Measurements from ENCODE around the gene GBX2.

DNA sequence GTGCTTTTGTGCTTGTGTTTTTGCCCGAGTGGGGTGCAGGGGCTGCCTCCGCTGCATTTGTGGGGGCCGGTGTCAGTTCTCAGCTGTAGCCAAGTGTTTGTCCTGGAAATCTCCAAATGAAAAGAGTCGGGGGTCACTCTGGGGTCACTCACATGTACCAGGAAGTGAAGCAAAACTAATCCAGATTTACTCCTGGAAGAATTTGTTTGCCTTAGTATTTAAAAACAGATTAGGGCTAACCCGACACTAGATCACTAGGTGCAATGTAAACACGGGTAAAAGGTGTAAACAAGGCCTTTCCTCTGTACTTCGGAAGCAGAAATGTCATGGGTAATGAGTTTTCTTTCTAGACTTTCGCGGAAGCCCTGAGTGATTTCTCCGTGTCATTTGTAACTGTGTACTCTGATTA, 50.3 kb downstream of the GBX2 start:
- no peak for TF ChIP-seq KLF13 (tag; IDR thresholded peaks at IDR 0.05; ENCODE audit: borderline replicate concordance, low read depth)
- TF ChIP-seq, protein P1, sequence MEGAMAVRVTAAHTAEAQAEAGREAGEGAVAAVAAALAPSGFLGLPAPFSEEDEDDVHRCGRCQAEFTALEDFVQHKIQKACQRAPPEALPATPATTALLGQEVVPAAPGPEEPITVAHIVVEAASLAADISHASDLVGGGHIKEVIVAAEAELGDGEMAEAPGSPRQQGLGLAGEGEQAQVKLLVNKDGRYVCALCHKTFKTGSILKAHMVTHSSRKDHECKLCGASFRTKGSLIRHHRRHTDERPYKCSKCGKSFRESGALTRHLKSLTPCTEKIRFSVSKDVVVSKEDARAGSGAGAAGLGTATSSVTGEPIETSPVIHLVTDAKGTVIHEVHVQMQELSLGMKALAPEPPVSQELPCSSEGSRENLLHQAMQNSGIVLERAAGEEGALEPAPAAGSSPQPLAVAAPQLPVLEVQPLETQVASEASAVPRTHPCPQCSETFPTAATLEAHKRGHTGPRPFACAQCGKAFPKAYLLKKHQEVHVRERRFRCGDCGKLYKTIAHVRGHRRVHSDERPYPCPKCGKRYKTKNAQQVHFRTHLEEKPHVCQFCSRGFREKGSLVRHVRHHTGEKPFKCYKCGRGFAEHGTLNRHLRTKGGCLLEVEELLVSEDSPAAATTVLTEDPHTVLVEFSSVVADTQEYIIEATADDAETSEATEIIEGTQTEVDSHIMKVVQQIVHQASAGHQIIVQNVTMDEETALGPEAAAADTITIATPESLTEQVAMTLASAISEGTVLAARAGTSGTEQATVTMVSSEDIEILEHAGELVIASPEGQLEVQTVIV (CRISPR knock-in tag; IDR thresholded peaks at IDR 0.05; ENCODE audit: borderline replicate concordance) = no peak
- no peak for TF ChIP-seq EZH2 (IDR thresholded peaks at IDR 0.05; ENCODE audit: borderline replicate concordance, low read depth, low read length)
- TF ChIP-seq SMAD1 (IDR thresholded peaks at IDR 0.05; ENCODE audit: low read depth, low read length, partially characterized antibody) = no peak
- TF ChIP-seq RAD21 (CRISPR knock-in tag; conservative IDR thresholded peaks at IDR 0.05 in 1 of 2, IDR thresholded peaks at IDR 0.05 in 1 of 2) = no peak
- TF ChIP-seq, protein P2, sequence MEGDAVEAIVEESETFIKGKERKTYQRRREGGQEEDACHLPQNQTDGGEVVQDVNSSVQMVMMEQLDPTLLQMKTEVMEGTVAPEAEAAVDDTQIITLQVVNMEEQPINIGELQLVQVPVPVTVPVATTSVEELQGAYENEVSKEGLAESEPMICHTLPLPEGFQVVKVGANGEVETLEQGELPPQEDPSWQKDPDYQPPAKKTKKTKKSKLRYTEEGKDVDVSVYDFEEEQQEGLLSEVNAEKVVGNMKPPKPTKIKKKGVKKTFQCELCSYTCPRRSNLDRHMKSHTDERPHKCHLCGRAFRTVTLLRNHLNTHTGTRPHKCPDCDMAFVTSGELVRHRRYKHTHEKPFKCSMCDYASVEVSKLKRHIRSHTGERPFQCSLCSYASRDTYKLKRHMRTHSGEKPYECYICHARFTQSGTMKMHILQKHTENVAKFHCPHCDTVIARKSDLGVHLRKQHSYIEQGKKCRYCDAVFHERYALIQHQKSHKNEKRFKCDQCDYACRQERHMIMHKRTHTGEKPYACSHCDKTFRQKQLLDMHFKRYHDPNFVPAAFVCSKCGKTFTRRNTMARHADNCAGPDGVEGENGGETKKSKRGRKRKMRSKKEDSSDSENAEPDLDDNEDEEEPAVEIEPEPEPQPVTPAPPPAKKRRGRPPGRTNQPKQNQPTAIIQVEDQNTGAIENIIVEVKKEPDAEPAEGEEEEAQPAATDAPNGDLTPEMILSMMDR (IDR thresholded peaks at IDR 0.05 in 2 of 3, conservative IDR thresholded peaks at IDR 0.05 in 1 of 3; ENCODE audit: insufficient read depth in 2 of 3, low read depth in 1 of 3, low read length in 3 of 3) = no peak
- no peak for TF ChIP-seq ATF7 (IDR thresholded peaks at IDR 0.05)
- no peak for TF ChIP-seq ESRRA (IDR thresholded peaks at IDR 0.05; ENCODE audit: borderline replicate concordance, low read depth)
- TF ChIP-seq, protein P3, sequence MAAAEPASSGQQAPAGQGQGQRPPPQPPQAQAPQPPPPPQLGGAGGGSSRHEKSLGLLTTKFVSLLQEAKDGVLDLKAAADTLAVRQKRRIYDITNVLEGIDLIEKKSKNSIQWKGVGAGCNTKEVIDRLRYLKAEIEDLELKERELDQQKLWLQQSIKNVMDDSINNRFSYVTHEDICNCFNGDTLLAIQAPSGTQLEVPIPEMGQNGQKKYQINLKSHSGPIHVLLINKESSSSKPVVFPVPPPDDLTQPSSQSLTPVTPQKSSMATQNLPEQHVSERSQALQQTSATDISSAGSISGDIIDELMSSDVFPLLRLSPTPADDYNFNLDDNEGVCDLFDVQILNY (CRISPR knock-in tag; IDR thresholded peaks at IDR 0.05) = no peak
- no peak for TF ChIP-seq CHD1 (IDR thresholded peaks at IDR 0.05; ENCODE audit: low read length)
- no peak for TF ChIP-seq CREB1 (IDR thresholded peaks at IDR 0.05)
- TF ChIP-seq CREB1 (CRISPR knock-in tag; IDR thresholded peaks at IDR 0.05) = no peak

Measured in K562 (cell line).